Trophoblast cell (in vitro differentiated cells and primary cell): ENCODE data around the gene WASF1.
A peak's percentile ranks its signal among the peaks of the same experiment; 100 is the strongest.

Experiments
- DNase-seq, 2 donors: peaks; one replicate each; pipeline ENCODE4 v3.0.0-alpha.2; 2016
- H2AFZ ChIP-seq: 2 replicates; pipeline ENCODE4 v1.6.1; 2013; ENCODE audit warnings: low read length, moderate library complexity, mild to moderate bottlenecking; ENCODE audit not compliant: insufficient read depth, poor library complexity
- H2AK5ac ChIP-seq: 2 replicates; pipeline ENCODE4 v1.6.1; 2013; ENCODE audit warnings: mild to moderate bottlenecking, low read length
- H2BK120ac ChIP-seq: 2 replicates; pipeline ENCODE4 v1.6.1; 2013; ENCODE audit warnings: low read length, mild to moderate bottlenecking, moderate library complexity; ENCODE audit not compliant: insufficient read depth, poor library complexity
- H2BK12ac ChIP-seq: 2 replicates; pipeline ENCODE4 v1.6.1; 2013; ENCODE audit warnings: mild to moderate bottlenecking, low read length, moderate library complexity
- H2BK5ac ChIP-seq: 2 replicates; pipeline ENCODE4 v1.6.1; 2013; ENCODE audit warnings: low read length, low read depth, moderate library complexity, mild to moderate bottlenecking; ENCODE audit not compliant: poor library complexity
- H3K14ac ChIP-seq: 2 replicates; pipeline ENCODE4 v1.6.1; 2013; ENCODE audit warnings: mild to moderate bottlenecking, low read length
- H3K18ac ChIP-seq: 2 replicates; pipeline ENCODE4 v1.6.1; 2013; ENCODE audit warnings: mild to moderate bottlenecking, low read length
- H3K23ac ChIP-seq: 2 replicates; pipeline ENCODE4 v1.6.1; 2013; ENCODE audit warnings: low read length
- H3K27ac ChIP-seq: 2 replicates; pipeline ENCODE4 v1.5.1; 2013; ENCODE audit warnings: low read depth, mild to moderate bottlenecking, inconsistent platforms, low read length, moderate library complexity
- H3K27me3 ChIP-seq: 2 replicates; pipeline ENCODE4 v1.6.1; 2013; ENCODE audit warnings: inconsistent platforms, mild to moderate bottlenecking, low read length, moderate library complexity; ENCODE audit not compliant: insufficient read depth
- H3K36me3 ChIP-seq, 2 experiments: 1 replicate in 1 of 2; 2 replicates in 1 of 2; pipeline ENCODE4 v1.6.1; 2013; ENCODE audit warnings: low read length in 2 of 2, mild to moderate bottlenecking in 2 of 2, moderate library complexity in 1 of 2; ENCODE audit not compliant: insufficient read depth in 2 of 2, control insufficient read depth in 1 of 2
- H3K4ac ChIP-seq: 2 replicates; pipeline ENCODE4 v1.6.1; 2013; ENCODE audit warnings: low read depth, mild to moderate bottlenecking, low read length, moderate library complexity
- H3K4me1 ChIP-seq, 2 experiments: 1 replicate in 1 of 2; 2 replicates in 1 of 2; pipeline ENCODE4 v1.6.1; 2013; ENCODE audit warnings: low read length in 2 of 2, mild to moderate bottlenecking in 2 of 2, moderate library complexity in 1 of 2; ENCODE audit not compliant: insufficient read depth in 2 of 2, control insufficient read depth in 1 of 2
- H3K4me2 ChIP-seq: 2 replicates; pipeline ENCODE4 v1.6.1; 2013; ENCODE audit warnings: inconsistent platforms, mild to moderate bottlenecking, low read length, moderate library complexity
- H3K4me3 ChIP-seq: 2 replicates; pipeline ENCODE4 v1.5.1; 2013; ENCODE audit warnings: mild to moderate bottlenecking, low read depth, low read length, inconsistent platforms
- H3K79me1 ChIP-seq: one replicate; pipeline ENCODE4 v1.6.1; 2013; ENCODE audit warnings: low read length
- H3K79me2 ChIP-seq: 2 replicates; pipeline ENCODE4 v1.6.1; 2013; ENCODE audit warnings: low read length, mild to moderate bottlenecking; ENCODE audit not compliant: control insufficient read depth, insufficient read depth, poor library complexity
- H3K9ac ChIP-seq: 2 replicates; pipeline ENCODE4 v1.6.1; 2013; ENCODE audit warnings: mild to moderate bottlenecking, low read length
- H3K9me3 ChIP-seq: 2 replicates; pipeline ENCODE4 v1.6.1; 2013; ENCODE audit warnings: low read depth, mild to moderate bottlenecking, control low read depth, inconsistent platforms, low read length; ENCODE audit not compliant: insufficient read depth
- H4K12ac ChIP-seq: 2 replicates; pipeline ENCODE4 v1.6.1; 2013; ENCODE audit warnings: low read depth, mild to moderate bottlenecking, low read length, moderate library complexity
- H4K8ac ChIP-seq: 2 replicates; pipeline ENCODE4 v1.6.1; 2013; ENCODE audit warnings: low read depth, mild to moderate bottlenecking, low read length, moderate library complexity
- H4K91ac ChIP-seq: one replicate; pipeline ENCODE4 v1.6.1; 2013; ENCODE audit warnings: low read depth, mild to moderate bottlenecking, low read length, moderate library complexity
- WGBS: extraction: QIAGEN DNeasy Blood & Tissue Kit; methylation state at CpG from one replicate; pipeline ENCODE4 v1.1.7; 2013; ENCODE audit warnings: missing lambda C conversion rate; ENCODE audit not compliant: insufficient read length, insufficient coverage; ENCODE audit errors: extremely low coverage; 5-methylcytosine and 5-hydroxymethylcytosine counted together

WASF1 gene

GRCh38 chr6:110055387-110055735 lies 124.1 kb downstream of the WASF1 start:
- no peak overlapping the region for H4K12ac ChIP-seq
- H2AK5ac ChIP-seq = no peak overlapping the region
- no peak for DNase-seq
- H3K4ac ChIP-seq = no peak overlapping the region
- no peaks in the 10 kb centered on the region for H3K79me2 ChIP-seq
- no peak overlapping the region for H2BK120ac ChIP-seq
- no peak overlapping the region for H2BK5ac ChIP-seq
- H3K9ac ChIP-seq = no peak overlapping the region
- WGBS = no CpG with 5 or more reads among the region's 3 CpGs
- no peaks in the 10 kb centered on the region for H3K4me1 ChIP-seq
- no peak overlapping the region for H4K91ac ChIP-seq
- H3K27me3 ChIP-seq = no peaks in the 10 kb centered on the region
- H2AFZ ChIP-seq = no peak overlapping the region
- no peaks in the 10 kb centered on the region for H3K9me3 ChIP-seq
- H3K23ac ChIP-seq = no peak overlapping the region
- H3K4me3 ChIP-seq = no peak overlapping the region
- no peak overlapping the region for H3K18ac ChIP-seq
- no peak overlapping the region for H3K4me2 ChIP-seq
- H3K36me3 ChIP-seq = no peaks in the 10 kb centered on the region
- H3K14ac ChIP-seq = no peak overlapping the region
- H4K8ac ChIP-seq = no peak overlapping the region
- H3K79me1 ChIP-seq = no peaks in the 10 kb centered on the region
- H2BK12ac ChIP-seq = no peak overlapping the region
- H3K27ac ChIP-seq = no peak overlapping the region

DNA sequence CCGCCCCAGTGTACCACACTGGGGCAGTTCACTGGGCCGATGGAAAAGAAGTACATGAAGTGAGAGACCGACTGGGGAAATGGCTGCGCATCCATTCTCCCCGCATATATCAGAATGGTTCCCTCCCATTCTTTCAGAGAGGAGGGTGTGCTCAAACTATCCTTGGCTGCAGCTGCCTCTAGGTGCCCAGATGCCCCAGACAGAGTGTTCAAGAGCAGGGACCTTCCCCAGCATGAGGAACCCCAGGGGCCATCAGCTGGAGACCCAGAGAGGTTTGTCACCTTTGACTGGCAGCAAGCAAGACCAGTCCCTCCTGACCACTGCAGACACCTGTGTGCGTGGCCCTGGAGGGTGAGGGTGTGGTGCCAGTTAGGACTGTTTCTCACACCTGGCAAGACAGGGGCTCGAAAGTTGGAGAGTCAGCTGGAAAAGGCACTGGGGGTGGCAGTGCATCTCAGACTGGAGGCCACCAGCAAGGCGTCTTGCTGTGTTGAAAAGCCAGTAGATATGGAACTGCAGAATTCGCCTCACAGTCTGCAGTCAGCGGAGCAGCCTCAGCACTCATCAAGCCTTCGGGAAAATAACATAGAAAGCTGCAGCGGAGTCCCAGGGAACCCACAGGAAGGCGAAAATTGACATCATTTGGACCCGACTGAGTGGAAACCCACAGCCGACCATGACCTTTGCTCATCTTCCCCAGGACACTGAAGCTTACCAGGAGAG lies 124.6 kb downstream of the WASF1 start:
- no peaks in the 10 kb centered on the region for H3K9me3 ChIP-seq
- H2AK5ac ChIP-seq = no peak overlapping the region
- no peak overlapping the region for H4K91ac ChIP-seq
- H3K18ac ChIP-seq = no peak overlapping the region
- H3K4me1 ChIP-seq = no peaks in the 10 kb centered on the region
- H3K27me3 ChIP-seq = no peaks in the 10 kb centered on the region
- no peak overlapping the region for H3K4ac ChIP-seq
- H4K12ac ChIP-seq = no peak overlapping the region
- H2AFZ ChIP-seq = no peak overlapping the region
- H3K36me3 ChIP-seq = no peaks in the 10 kb centered on the region
- H3K79me1 ChIP-seq = no peaks in the 10 kb centered on the region
- no peak for DNase-seq
- no peak overlapping the region for H2BK12ac ChIP-seq
- no peak overlapping the region for H3K4me2 ChIP-seq
- H2BK120ac ChIP-seq = no peak overlapping the region
- H3K27ac ChIP-seq = no peak overlapping the region
- no peak overlapping the region for H3K14ac ChIP-seq
- H3K79me2 ChIP-seq = no peaks in the 10 kb centered on the region
- no peak overlapping the region for H3K4me3 ChIP-seq
- WGBS = no CpG with 5 or more reads among the region's 15 CpGs
- no peak overlapping the region for H4K8ac ChIP-seq
- no peak overlapping the region for H3K23ac ChIP-seq
- H2BK5ac ChIP-seq = no peak overlapping the region
- no peak overlapping the region for H3K9ac ChIP-seq

DNA sequence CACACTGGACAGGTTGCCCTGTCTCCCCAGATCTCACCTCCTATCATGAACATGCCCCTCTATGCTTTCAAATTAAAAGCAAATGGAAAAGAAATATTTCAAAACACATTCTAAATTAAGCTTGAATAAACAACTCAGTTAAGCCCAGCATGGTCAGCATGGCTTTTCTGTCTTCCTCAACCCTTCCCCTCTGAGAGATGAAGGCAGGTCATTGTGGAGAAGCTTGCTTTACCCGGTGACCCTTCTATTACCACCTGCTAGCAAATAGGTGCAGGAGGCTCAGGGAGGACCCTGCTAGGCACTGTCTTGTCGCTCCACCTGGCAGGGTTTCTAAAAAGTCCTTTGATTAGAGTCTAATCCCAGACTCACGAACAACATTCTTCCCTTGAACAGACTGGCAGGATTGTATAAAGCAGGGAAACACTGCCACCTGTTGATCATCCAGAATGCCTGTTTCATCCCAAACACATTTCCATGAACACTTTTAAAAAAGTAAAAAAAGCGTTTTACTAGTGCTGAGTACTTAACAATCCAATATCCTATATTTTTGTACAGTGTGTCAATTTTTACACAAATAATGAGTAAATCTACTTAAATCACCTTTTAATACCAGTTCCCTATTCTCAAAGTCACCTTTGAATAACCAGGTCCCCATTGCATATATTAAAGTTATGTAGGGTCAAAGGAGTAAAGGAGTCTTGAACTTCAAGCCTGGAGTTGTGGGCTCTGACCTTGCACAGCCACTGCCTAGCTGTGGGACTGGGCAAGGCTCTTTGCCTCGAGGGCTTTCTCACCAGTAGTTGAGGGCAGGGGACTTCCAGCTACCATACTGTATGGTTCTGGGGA lies 125.9 kb downstream of the WASF1 start:
- no peak overlapping the region for H3K4me2 ChIP-seq
- H2AK5ac ChIP-seq = no peak overlapping the region
- no peak overlapping the region for H3K4ac ChIP-seq
- no peak overlapping the region for H2BK120ac ChIP-seq
- no peaks in the 10 kb centered on the region for H3K79me2 ChIP-seq
- H3K9ac ChIP-seq = no peak overlapping the region
- no peak overlapping the region for H2BK5ac ChIP-seq
- H3K14ac ChIP-seq = no peak overlapping the region
- no peak overlapping the region for H3K27ac ChIP-seq
- WGBS = no CpG with 5 or more reads among the region's 5 CpGs
- H3K79me1 ChIP-seq = no peaks in the 10 kb centered on the region
- H4K8ac ChIP-seq = no peak overlapping the region
- no peaks in the 10 kb centered on the region for H3K9me3 ChIP-seq
- H4K91ac ChIP-seq = no peak overlapping the region
- H3K23ac ChIP-seq = no peak overlapping the region
- no peak overlapping the region for H3K18ac ChIP-seq
- H3K4me3 ChIP-seq = no peak overlapping the region
- H3K36me3 ChIP-seq = no peaks in the 10 kb centered on the region
- H4K12ac ChIP-seq = no peak overlapping the region
- H2BK12ac ChIP-seq = no peak overlapping the region
- H2AFZ ChIP-seq = no peak overlapping the region
- peak; percentile 18 to 70 for DNase-seq
- H3K27me3 ChIP-seq = no peaks in the 10 kb centered on the region
- H3K4me1 ChIP-seq = no peaks in the 10 kb centered on the region

DNA sequence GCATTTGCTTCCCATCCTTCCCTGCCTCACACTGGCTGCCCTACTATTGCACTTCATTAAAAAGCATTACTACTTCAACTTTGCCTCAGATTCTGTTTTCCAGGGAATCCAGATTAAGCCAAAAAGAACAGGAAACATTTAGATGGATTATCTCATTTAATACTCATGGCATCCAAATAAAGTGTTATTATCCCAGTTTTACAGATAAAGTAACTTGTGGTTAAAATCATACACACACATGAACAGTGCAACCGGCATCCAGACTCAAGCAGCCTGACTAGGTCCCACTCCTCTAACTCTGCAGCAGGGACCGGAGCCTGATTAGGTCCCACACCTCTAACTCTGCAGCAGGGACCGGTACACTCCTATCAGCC lies 129.0 kb downstream of the WASF1 start:
- WGBS = no CpG with 5 or more reads among the region's 3 CpGs
- no peaks in the 10 kb centered on the region for H3K79me1 ChIP-seq
- H3K79me2 ChIP-seq = no peaks in the 10 kb centered on the region
- H3K27ac ChIP-seq = no peak overlapping the region
- no peak overlapping the region for H2BK12ac ChIP-seq
- H2AFZ ChIP-seq = no peak overlapping the region
- no peak overlapping the region for H3K4me3 ChIP-seq
- H2BK120ac ChIP-seq = no peak overlapping the region
- no peak overlapping the region for H2BK5ac ChIP-seq
- H3K27me3 ChIP-seq = no peaks in the 10 kb centered on the region
- DNase-seq = no peak
- no peak overlapping the region for H4K8ac ChIP-seq
- no peaks in the 10 kb centered on the region for H3K4me1 ChIP-seq
- H3K4me2 ChIP-seq = no peak overlapping the region
- no peak overlapping the region for H3K23ac ChIP-seq
- H3K18ac ChIP-seq = no peak overlapping the region
- H3K9ac ChIP-seq = no peak overlapping the region
- H3K4ac ChIP-seq = no peak overlapping the region
- H3K14ac ChIP-seq = no peak overlapping the region
- H3K36me3 ChIP-seq = no peaks in the 10 kb centered on the region
- H2AK5ac ChIP-seq = no peak overlapping the region
- no peak overlapping the region for H4K91ac ChIP-seq
- no peak overlapping the region for H4K12ac ChIP-seq
- H3K9me3 ChIP-seq = peaks cover 2% of the 10 kb centered on the region
